NCI-H2196 (cell line): ENCODE measurements around the gene LDAF1.
"Not testable (repeated sequence)": the region's sequence is repeated elsewhere in the genome, so short reads cannot be mapped to it uniquely, and the experiment has no call there.

Source experiments
- DNase-seq: peaks from one replicate; lab custom pipeline; 2025; ENCODE audit not compliant: unreplicated experiment; lab: John Stamatoyannopoulos, UW

Gene LDAF1

GRCh38 chr16:21161211-21161610 is 2.7 kb downstream of the LDAF1 start:
- no peak for DNase-seq

DNA sequence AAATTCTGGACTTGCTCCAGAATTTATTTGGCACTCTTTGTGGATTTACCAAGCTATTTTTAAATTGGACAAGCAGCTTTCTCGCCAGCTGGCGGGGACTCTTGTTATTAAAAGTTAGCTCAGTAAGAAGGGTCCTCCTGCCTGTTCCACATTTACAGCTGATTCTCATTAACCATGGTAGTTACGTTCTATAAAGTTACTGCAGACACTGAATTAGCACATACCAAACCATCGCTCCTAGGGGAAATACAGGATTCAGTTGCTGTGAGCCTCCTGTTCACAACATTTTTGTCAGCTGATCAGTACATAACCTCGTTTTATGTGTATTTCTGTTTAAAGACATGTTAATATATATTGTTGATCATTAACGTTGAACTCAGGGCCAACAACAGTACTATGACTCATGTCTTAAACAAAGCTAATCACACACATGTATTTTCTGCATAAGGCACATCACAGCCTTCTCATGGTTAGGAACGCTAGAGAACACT is 4.2 kb downstream of the LDAF1 start:
- DNase-seq: no peak

DNA sequence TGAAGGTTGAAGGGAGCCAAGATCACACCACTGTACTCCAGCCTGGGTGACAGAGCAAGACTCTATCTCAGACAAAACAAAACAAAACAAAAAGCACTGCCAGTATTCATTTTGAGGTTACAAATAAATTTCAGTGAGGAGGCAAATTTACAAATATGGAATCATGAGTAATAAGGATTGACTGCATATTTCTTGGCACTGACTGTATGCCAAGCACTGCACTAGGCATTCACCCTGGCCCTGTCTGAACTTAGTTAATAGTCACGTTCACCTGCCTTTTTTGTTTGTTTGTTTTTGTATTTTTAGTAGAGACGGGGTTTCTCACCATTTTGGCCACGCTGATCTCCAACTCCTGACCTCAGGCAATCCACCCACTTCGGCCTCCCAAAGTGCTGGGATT is 5.1 kb downstream of the LDAF1 start:
- no peak for DNase-seq

- no peak for DNase-seq
These were observed 6.2 kb downstream of the LDAF1 start for GRCh38 chr16:21164521-21165168.

DNA sequence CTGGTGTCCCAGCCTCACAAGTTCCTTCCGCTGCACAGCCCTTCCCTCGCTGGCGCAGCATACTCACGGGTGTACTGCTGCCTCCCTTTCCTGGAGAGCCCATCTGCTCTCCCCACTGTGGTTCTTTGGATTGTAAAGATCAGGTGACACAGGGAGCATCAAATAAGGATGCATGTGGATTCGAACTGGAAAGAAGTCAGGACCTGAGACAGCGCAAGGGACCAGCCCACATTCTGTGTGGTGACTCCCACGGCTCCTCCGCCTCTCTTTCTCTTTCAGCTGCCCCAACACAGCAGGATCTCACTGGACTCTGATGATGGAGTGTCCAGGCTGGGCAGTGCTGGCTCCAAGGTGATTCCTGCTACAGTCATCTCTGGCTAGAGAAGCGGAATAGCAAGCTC is 8.1 kb downstream of the LDAF1 start:
- no peak for DNase-seq

GRCh38 chr16:21167360-21167759 is 8.9 kb downstream of the LDAF1 start:
- no peak for DNase-seq

GRCh38 chr16:21167929-21168602 is 9.6 kb downstream of the LDAF1 start:
- DNase-seq: no peak

DNA sequence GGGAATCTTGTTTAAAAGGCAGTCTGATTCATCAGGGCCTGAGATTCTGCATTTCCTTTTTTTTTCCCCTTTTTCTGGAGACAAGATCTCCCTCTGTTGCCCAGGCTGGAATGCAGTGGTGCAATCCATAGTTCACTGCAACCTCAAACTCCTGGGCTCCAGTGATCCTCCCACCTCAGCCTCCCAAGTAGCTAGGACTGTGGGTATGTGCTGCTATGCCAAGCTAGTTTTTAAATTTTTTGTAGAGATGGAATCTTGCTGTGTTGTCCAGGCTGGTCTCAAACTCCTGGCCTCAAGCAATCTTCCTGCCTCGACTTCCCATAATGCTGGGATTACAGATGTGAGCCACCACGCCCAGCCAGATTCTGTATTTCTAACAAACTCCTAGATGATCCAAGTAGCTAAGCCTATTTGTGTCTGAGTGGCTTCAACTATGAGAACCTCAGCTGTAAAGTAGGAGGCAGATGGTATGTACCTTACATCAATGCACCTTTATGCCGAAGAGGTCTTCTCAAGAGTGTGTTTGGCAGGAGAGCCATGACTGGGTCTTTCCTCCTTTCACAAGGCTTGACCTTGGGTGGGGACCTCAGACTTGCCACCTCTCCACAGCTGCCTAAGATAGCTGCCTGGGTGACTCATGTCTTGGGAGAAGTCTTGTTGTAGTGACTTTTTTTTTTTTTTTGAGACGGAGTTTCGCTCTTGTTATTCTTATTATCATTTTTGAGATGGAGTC is 10.9 kb downstream of the LDAF1 start:
- DNase-seq: no peak

DNA sequence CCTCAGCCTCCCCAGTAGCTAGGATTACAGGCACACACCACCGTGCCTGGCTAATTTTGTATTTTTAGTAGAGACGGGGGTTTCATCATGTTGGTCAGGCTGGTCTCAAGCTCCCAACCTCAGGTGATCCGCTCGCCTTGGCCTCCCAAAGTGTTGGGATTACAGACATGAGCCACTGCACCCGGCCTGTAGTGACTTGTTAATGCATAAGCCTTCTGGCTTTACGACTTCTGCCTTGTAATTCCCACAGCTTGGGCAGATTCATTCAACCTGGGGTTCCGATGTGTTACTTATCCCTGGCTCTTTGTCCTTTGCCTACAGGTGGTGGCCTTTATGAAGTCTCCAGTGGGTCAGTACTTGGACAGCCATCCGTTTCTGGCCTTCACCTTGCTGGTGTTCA is 11.6 kb downstream of the LDAF1 start:
- DNase-seq: not testable (repeated sequence)

GRCh38 chr16:21172650-21173049 is 14.2 kb downstream of the LDAF1 start:
- no peak for DNase-seq

- DNase-seq: peak; percentile 19
These were observed 16.9 kb downstream of the LDAF1 start for GRCh38 chr16:21175397-21175796.

DNA sequence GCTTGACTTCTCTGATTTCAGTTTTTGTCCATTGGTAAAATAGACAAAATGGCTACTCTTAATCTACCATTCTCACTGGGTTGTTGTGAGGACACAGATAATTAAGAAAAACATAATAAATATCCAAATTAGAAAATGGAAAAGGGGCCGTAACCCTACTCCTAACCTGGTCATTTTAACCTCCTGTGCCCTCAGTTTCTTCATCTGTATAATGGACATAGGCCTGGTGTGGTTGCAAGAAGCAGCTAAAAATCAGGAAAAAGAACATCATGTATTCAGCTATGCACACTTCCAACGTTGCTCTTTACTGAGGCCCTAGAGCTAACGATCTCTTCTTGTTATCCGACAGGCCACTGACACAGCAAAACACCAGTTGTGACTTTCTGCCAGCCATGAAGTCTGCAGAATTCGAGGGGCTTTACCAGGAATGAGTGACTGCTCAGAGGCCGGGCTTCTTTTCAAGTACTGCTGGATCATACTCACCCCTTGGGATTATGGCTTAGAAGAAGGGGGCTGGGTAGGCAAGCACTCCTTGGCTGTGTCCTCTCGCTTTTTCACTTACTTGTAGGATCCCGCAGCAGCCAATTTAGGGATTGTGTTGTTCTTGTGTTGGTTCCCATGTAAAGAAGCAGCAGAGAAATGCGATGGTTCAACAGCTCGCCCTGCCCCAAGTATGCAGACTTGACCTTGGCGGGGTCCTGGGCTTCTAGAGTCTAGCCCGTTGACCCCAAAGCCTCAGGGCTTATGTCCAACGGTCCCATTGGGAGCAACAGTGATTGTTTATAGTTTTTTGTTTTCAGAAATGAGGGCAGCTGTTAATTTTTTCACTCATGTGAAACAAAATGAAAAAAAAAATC is 20.9 kb downstream of the LDAF1 start:
- DNase-seq: no peak

DNA sequence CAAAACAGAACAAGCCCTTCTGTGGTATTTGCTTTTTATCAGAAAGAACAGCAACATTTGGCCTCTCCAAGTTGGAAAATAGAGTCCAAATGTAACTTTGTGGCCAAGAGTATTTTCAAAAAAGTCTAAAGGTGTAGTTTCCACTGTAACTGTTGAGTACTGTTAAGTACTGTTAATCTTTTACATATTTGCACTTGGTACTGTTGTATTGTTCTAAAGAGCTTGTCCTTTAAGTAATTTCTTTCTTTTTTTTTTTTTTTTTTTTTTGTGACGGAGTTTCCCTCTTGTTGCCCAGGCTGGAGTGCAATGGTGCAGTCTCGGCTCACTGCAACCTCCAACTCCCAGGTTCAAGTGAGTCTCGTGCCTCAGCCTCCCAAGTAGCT is 21.5 kb downstream of the LDAF1 start:
- no peak for DNase-seq

DNA sequence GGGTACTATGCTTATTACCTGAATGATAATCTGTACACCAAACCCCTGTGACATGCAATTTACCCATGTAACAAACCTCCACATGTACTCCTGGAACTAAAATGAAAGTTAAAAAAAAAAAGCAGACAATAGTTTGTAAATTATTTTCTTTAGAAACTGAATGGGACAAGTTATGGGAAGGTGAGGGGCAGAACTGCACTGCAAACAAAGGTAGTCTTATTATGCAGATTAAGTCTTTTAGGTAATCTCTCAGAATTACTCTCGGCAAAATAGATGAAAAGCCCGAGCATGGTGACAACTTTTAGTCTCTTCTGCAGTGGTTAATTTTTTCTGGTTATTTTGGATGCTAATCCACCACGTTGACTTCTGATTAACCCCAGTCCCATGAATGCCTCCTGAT is 25.5 kb downstream of the LDAF1 start:
- no peak for DNase-seq

DNA sequence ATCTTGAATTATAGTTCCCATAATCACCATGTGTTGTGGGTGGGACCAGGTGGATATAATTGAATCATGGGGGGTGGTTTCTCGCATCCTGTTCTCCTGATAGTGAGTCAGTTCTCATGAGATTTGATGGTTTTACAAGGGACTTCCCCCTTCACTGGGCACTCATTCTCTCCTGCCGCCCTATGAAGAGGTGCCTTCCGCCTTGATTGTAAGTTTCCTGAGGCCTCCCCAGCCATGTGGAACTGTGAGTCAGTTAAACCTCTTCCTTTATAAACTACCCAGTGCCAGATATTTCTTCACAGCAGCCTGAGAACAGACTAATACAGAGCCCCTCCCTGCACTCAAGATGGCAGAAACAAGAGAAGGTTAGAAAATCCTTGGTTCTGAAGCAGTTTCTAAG is 26.4 kb downstream of the LDAF1 start:
- DNase-seq: no peak

DNA sequence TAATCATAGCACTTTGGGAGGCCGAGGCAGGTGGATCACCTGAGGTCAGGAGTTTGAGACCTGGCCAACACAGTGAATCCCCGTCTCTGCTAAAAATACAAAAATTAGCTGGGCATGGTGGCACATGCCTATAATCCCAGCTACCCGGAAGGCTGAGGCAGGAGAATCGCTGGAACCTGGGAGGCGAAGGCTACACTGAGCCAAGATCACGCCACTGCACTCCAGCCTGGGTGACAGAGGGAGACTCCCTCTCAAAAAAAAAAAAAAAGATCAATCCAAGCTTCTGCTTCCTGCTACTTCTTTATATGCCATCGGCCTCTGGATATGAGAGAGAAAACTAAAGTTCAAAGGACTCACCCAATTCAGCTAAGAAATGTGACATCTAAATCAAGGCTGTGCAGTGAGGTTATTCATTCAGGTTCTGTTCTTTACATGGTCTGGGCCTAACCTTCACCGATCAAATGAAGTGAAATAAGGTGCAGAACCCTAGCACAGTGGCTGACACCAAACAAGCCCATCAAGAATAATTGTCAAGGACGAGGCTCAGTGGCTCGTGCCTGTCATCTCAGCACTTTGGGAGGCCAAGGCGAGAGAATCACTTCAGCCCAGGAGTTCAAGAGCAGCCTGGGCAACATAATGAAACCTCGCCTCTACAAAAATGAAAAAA is 27.3 kb downstream of the LDAF1 start:
- no peak for DNase-seq

- no peak for DNase-seq
These were observed 27.8 kb downstream of the LDAF1 start for GRCh38 chr16:21186326-21186691.

GRCh38 chr16:21189311-21189710 is 30.8 kb downstream of the LDAF1 start:
- DNase-seq: no peak

- DNase-seq: no peak
These were observed 31.5 kb downstream of the LDAF1 start for GRCh38 chr16:21190013-21190412.

DNA sequence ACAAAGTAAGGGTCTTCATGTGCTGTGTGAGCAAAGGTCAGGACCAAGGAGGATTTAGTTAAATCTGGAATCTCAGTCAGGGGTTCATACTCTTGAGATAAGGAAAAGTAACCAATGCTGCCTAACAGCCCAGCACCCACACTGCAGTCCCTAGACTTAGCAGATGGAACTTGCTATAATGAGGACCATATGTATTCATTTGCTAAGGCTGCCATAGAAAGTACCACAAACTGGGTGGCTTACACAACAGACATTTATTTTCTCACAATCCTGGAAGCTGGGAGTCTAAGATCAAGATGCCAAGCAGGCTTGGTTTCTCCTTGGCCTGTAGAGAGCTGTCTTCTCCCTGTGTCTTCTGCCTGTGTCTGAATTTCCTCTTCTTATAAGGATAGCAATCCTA is 32.1 kb downstream of the LDAF1 start:
- no peak for DNase-seq

GRCh38 chr16:21192991-21193390 is 34.5 kb downstream of the LDAF1 start:
- DNase-seq: no peak
